Psoas muscle (tissue), 8 donors: ENCODE data around the gene SHF. TPM values are rescaled to one million over a fixed set of nuclear protein-coding genes. Genes with fewer than 3 reads are reported as not detected.
"Not testable (repeated sequence)": the region's sequence is repeated elsewhere in the genome, so short reads cannot be mapped to it uniquely, and the experiment has no call there.

ENCODE experiments used
- ATAC-seq, 4 donors: fragments of 200-7000 bp; cut with Tn5 transposase; one replicate each; pipeline ENCODE4 v1.9.1; 2020; ENCODE audit warnings: moderate library complexity in 3 of 4, mild to moderate bottlenecking in 2 of 4
- DNase-seq, 2 donors: peaks; one replicate each; pipeline ENCODE4 v3.0.0-alpha.2; 2020
- H3K27ac ChIP-seq: fragments of 200-600 bp; one replicate; pipeline ENCODE4 v1.8.0; 2022
- H3K27me3 ChIP-seq, 3 donors: fragments of 200-600 bp in 1 of 3; one replicate each; pipeline versions ENCODE4 v1.6.1 to v1.8.0; 2013 to 2022; ENCODE audit warnings: low read length in 2 of 3, mild to moderate bottlenecking in 2 of 3, moderate library complexity in 1 of 3; ENCODE audit not compliant: insufficient read depth in 3 of 3
- H3K36me3 ChIP-seq, 2 donors: fragments of 200-600 bp in 1 of 2; one replicate each; pipeline versions ENCODE4 v1.6.1 to v1.8.0; 2013 to 2022; ENCODE audit warnings: low read depth in 1 of 2, mild to moderate bottlenecking in 1 of 2, moderate library complexity in 1 of 2; ENCODE audit not compliant: insufficient read depth in 1 of 2
- H3K4me1 ChIP-seq: fragments of 200-600 bp; one replicate; pipeline ENCODE4 v1.8.0; 2022
- H3K4me3 ChIP-seq: fragments of 200-600 bp; one replicate; pipeline ENCODE4 v1.8.0; 2022; ENCODE audit warnings: mild to moderate bottlenecking
- H3K9me3 ChIP-seq: fragments of 200-600 bp; one replicate; pipeline ENCODE4 v1.8.0; 2022
- CTCF ChIP-seq: fragments of 200-600 bp; IDR thresholded peaks from one replicate; pipeline ENCODE4 v1.8.0; 2022; ENCODE audit warnings: antibody characterized with exemption
- WGBS, 3 donors: extraction: QIAGEN DNeasy Blood & Tissue Kit; methylation state at CpG; one replicate each; pipeline versions ENCODE4 v1.1.6 to v1.1.7; 2013; 5-methylcytosine and 5-hydroxymethylcytosine counted together
- intact Hi-C, 2 donors: fragments of 100-400 bp; cut with DNase I; formaldehyde crosslinking; loops; one replicate each; pipeline versions ENCODE4 v1.11.0 to v1.14.2; 2022
- polyA plus RNA-seq, 3 donors: library from polyadenylated mRNA; stranded (reverse); fragments of 200-250 nt; gene quantifications; one replicate each; pipeline ENCODE4 v1.2.3, GENCODE V29; 2013
- total RNA-seq, 4 donors: library from RNA; stranded (reverse); fragmentation: NEBNext Ultra II Directional in 2 of 4; extraction: Animal tissue kit (Norgen Biotek cat#: 25700) in 2 of 4; gene quantifications; one replicate each; pipeline versions ENCODE4 v1.2.1 to v1.2.4, GENCODE V29; 2021 to 2023
- donor health status: healthy with polysubstance abuse.
- donor health status: DM: no; HTN: no; CAD: no; lungs with moderate emphysema.
- donor health status: Bipolar disorder and iron deficiency.
- donor health status: healthy.
- donor health status: DM: yes; HTN: yes; CAD: no.
- donor health status: DM: no; HTN: no; CAD: no.
- donor health status: DM: no; HTN: no; CAD: no.
- donor health status: DM: yes; HTN: yes; CAD: no.

The SHF gene
- total and polyA plus RNA-seq, 7 donors: 0.73 to 4.0 (median 1.7) TPM

- Histone ChIP-seq H3K4me1 (peaks cover 3% of the 10 kb centered on the region), H3K4me3 (no peak overlapping the region), H3K27ac (no peak overlapping the region), H3K27me3 (peaks cover 0 to 24% (median 15%) of the 10 kb centered on the region in 3 donors), H3K36me3 (no peaks in the 10 kb centered on the region), H3K9me3 (no peaks in the 10 kb centered on the region)
- intact Hi-C loops: no loop called here
- no peak for ATAC-seq
- DNase-seq: no peak
- WGBS, 3 donors: 50 to 61% (median 56%) methylated on average over 12 of the region's 12 CpGs
- no peak for TF ChIP-seq CTCF
Observed at GRCh38 chr15:45138814-45139765, 48.7 kb downstream of the SHF start.

- no peak overlapping the region for H3K27ac ChIP-seq
- peaks cover 3% of the 10 kb centered on the region for H3K4me1 ChIP-seq
- no peak overlapping the region for H3K4me3 ChIP-seq
- TF ChIP-seq CTCF: no peak
- 72 to 82% (median 74%) methylated on average over 8 of the region's 8 CpGs for WGBS, 3 donors
- no peak for ATAC-seq
- H3K9me3 ChIP-seq: no peaks in the 10 kb centered on the region
- H3K36me3 ChIP-seq: no peaks in the 10 kb centered on the region
- peaks cover 0 to 32% (median 16%) of the 10 kb centered on the region in 3 donors for H3K27me3 ChIP-seq
- intact Hi-C loops: no loop called here
- no peak for DNase-seq
Observed at GRCh38 chr15:45137703-45138102, 50.1 kb downstream of the SHF start.

GRCh38 chr15:45136378-45136764 lies 51.4 kb downstream of the SHF start:
- DNase-seq: no peak
- no peaks in the 10 kb centered on the region for H3K36me3 ChIP-seq
- intact Hi-C loops: no loop called here
- peaks cover 0 to 38% (median 16%) of the 10 kb centered on the region in 3 donors for H3K27me3 ChIP-seq
- no peaks in the 10 kb centered on the region for H3K9me3 ChIP-seq
- no peak for ATAC-seq
- peaks cover 3% of the 10 kb centered on the region for H3K4me1 ChIP-seq
- TF ChIP-seq CTCF: no peak
- no peak overlapping the region for H3K4me3 ChIP-seq
- H3K27ac ChIP-seq: no peak overlapping the region
- WGBS, 3 donors: 12 to 18% (median 17%) methylated on average over 10 of the region's 10 CpGs

GRCh38 chr15:45135705-45136377 lies 51.9 kb downstream of the SHF start:
- H3K36me3 ChIP-seq, intact Hi-C loops, H3K27ac ChIP-seq, H3K4me1 ChIP-seq, H3K4me3 ChIP-seq, DNase-seq, H3K9me3 ChIP-seq: not testable (repeated sequence)
- peak in 3 of 4 donors; percentile 4 to 36 (median 29) for ATAC-seq
- WGBS, 3 donors: 6 to 12% (median 8%) methylated on average over 8 to 11 of the region's 37 CpGs
- peaks cover 0 to 38% (median 16%) of the 10 kb centered on the region in 3 donors for H3K27me3 ChIP-seq
